H54 (cell line): ENCODE measurements around the gene AGO4.

ENCODE experiments used
- DNase-seq: peaks from one replicate; pipeline ENCODE4 v3.0.0; 2011; ENCODE audit warnings: low spot score, mixed read lengths; ENCODE audit not compliant: insufficient read length
- FAIRE-seq: peaks from 3 replicates; lab custom pipeline; 2011; peaks lifted over from hg19 to GRCh38; lab: Jason Lieb, UNC
- POLR2A ChIP-seq: IDR thresholded peaks from 2 replicates; pipeline ENCODE4 v1.6.1; 2011; ENCODE audit warnings: low read depth, mild to moderate bottlenecking, low read length

The AGO4 gene

GRCh38 chr1:35893051-35893879, 85.4 kb downstream of the AGO4 start:
- TF ChIP-seq POLR2A = no peak
- no peak for FAIRE-seq
- no peak for DNase-seq

- no peak for DNase-seq
- FAIRE-seq = no peak
- TF ChIP-seq POLR2A = no peak
These were observed 86.4 kb downstream of the AGO4 start for GRCh38 chr1:35894183-35894582.

- no peak for DNase-seq
- no peak for TF ChIP-seq POLR2A
These were observed 86.8 kb downstream of the AGO4 start for GRCh38 chr1:35894656-35895055.

GRCh38 chr1:35899941-35900340, 92.1 kb downstream of the AGO4 start:
- FAIRE-seq = no peak

More at GRCh38 chr1:35894656-35895055, 86.8 kb downstream of the AGO4 start:
- FAIRE-seq = no peak

GRCh38 chr1:35901235-35901634, 93.4 kb downstream of the AGO4 start:
- no peak for FAIRE-seq
- DNase-seq = no peak
- no peak for TF ChIP-seq POLR2A

More at GRCh38 chr1:35899941-35900340, 92.1 kb downstream of the AGO4 start:
- DNase-seq = no peak
- no peak for TF ChIP-seq POLR2A

- FAIRE-seq = no peak
- DNase-seq = no peak
- TF ChIP-seq POLR2A = no peak
These were observed 94.9 kb downstream of the AGO4 start for GRCh38 chr1:35902671-35903070.
